ENCODE measurements around the gene CCDC39.
"Not testable (repeated sequence)": the region's sequence is repeated elsewhere in the genome, so short reads cannot be mapped to it uniquely, and the experiment has no call there.

CCDC39 gene

DNA sequence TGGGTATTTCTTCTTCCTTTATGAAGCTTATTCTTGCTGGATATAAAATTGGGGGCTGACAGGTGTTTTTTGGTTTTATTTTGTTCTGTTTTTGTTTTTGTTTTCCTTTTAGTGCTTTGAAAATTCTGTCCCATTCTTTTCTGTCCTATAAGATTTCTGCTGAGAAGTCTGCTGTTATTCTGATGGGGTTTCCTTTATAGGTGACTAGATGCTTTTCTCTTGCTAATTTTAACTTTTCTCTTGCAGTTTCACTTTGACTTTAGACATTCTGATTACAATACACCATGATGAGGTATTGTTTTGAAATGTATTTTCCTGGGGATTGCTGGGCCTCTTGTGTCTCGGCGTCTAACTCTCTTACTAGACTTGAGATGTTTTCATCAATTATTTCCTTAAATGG lies 54.6 kb downstream of the CCDC39 start:
- DNase-seq (ENCODE audit: low read depth in 2 of 2): no peak

DNA sequence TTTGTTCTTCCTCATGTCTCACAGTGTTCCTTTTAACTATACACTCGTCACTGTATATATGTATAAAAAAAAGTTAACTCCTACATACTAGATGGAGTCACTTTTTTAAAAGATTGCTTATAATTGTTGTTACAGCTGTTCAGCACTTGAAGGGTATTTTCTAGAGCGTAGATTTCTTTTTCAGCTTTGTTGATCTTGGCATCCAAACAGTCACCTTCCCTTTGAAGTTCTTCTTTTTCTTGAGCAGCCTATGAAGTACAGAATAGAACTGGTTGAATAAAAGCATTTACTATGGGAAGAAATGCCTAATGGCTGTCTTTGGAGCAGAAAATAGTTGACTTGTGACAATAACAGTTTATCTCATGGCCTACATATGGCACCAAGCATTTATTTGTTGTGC lies 59.6 kb downstream of the CCDC39 start:
- no peak for DNase-seq (ENCODE audit: low read depth in 2 of 2)

- DNase-seq (ENCODE audit: low read depth in 2 of 2): not testable (repeated sequence)
Measured at GRCh38 chr3:180618563-180618962, 60.7 kb downstream of the CCDC39 start.

DNA sequence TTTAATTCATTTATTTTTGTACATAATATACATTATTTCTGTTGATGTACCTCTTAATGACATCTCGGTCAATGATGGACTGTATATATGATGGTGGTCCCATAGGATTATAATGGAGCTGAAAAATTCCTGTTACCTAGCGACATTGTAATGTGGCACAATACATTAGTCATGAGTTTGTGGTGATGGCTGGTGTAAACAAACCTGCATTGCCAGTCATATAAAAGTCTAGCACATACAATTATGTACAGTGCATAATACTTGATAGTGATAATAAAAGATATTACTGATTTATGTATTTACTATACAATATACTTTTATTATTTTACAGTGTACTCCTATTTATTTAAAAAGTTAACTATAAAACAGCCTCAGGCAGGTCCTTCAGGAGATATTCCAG lies 62.2 kb downstream of the CCDC39 start:
- no peak for DNase-seq (ENCODE audit: low read depth in 2 of 2)

GRCh38 chr3:180615954-180616353 lies 63.3 kb downstream of the CCDC39 start:
- DNase-seq (ENCODE audit: low read depth in 2 of 2): no peak

- no peak for DNase-seq (ENCODE audit: low read depth in 2 of 2)
Measured at GRCh38 chr3:180612364-180612763, 66.9 kb downstream of the CCDC39 start.

DNA sequence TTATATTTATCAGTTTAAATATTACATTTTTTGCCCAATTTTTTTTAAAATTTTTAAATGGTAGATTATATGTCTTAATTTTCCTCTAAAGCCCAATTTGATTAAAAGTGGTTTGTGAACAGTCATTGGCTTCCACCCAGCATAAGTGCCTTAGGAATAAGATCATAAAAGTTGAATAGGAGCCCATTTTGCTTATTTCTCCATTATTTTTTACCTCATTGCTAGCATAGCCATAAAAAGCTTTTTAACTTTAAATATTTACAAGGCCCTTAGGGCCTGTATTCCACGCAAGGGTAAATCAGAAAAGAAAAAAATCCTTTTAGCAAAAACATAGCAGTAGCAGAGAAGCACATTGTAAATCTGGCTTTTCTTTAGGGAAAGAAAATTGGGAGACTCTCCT lies 68.3 kb downstream of the CCDC39 start:
- no peak for DNase-seq (ENCODE audit: low read depth in 2 of 2)

DNA sequence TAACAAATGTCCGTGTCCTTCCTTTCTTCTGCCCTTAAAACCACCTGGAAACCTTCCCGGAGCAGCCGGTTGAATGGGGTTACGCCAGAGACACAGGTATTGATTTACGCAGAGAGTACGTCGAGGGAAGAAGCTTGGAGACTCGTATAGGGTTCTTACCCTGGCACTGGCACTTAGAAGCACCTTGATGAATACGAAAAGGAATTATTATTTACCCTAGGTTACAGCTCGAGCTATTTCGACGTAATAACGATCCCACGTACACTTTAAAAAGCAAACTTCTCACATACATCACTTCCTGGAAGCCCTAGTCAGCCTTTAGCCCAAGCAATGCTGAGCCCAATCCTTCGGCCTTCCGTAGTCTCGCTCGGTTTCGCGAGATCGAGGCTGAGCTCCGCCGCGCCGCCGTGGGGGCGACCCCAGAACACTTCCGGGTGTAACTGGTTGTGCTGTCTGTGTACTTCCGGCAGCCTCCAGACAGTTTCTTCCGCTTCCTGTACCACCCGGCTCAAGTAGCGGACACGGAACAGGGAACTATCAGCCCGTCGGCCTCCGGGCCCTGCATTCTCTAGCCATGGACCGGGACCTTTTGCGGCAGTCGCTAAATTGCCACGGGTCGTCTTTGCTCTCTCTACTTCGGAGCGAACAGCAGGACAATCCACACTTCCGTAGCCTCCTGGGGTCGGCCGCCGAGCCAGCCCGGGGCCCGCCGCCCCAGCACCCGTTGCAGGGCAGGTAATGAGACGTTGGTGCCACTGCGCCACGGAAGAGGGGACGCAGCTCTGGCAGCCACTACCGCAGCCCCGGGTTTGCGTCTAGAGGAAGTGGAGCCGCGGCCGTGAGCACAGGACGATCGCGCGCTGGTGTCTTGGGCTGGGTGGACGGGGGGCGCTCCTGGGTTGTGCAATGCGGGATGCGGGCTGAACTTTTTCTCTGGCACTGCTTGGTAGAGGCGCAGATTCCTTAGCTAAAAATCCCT lies 77.3 kb downstream of the CCDC39 start, which contains the start of gene TTC14:
Gene TTC14, plus strand, starts transcription at position 476 of the 979 bp plus-strand sequence. Its CDS starts 99 bp downstream, at position 575.
- peak; percentile 83 to 90 for DNase-seq (ENCODE audit: low read depth in 2 of 2)

GRCh38 chr3:180600473-180600872 lies 78.8 kb downstream of the CCDC39 start:
- no peak for DNase-seq (ENCODE audit: low read depth in 2 of 2)

DNA sequence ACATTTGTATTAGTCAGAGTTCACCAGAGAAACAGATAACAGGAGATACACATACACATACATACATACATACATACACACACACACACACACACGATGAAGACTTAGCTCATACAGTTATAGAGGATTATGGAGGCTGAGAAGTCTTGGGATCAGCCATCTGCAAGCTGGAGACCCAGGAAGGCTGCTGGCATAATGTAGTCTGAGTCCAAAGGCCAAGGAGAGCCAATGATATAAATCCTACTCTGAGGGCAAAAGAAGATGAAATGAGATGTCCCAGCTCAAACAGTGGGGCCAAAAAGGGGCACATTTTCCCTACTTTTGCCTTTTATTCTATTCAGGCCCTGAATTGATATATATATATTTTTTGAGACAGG lies 83.7 kb downstream of the CCDC39 start:
- DNase-seq (ENCODE audit: low read depth in 2 of 2): no peak

- DNase-seq (ENCODE audit: low read depth in 2 of 2): no peak
Measured at GRCh38 chr3:180594631-180595558, 84.4 kb downstream of the CCDC39 start.

GRCh38 chr3:180593631-180594030 lies 85.7 kb downstream of the CCDC39 start:
- DNase-seq (ENCODE audit: low read depth in 2 of 2): not testable (repeated sequence)

DNA sequence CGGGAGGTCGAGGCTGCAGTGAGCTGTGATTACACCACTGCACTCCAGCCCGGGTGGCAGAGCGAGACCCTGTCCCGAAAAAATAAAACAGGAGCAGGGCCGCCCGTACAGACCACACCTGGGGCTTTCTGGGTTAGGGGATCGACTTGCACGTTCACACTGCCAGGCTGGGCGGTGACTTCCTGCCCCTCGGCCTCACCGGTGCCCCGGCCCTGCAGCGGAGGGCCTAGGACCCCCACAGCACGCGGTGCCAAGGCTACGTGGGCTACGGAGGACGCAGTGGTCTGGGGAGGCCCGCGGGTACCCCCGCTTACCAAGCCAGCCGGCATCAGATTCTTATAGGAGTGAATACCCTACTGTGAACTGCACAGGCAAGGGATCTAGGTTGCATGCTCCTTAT lies 88.9 kb downstream of the CCDC39 start:
- DNase-seq (ENCODE audit: low read depth in 2 of 2): no peak

GRCh38 chr3:180580934-180581333 lies 98.4 kb downstream of the CCDC39 start:
- DNase-seq (ENCODE audit: low read depth in 2 of 2): no peak

GRCh38 chr3:180575571-180575970 lies 103.7 kb downstream of the CCDC39 start:
- DNase-seq (ENCODE audit: low read depth in 2 of 2): no peak

DNA sequence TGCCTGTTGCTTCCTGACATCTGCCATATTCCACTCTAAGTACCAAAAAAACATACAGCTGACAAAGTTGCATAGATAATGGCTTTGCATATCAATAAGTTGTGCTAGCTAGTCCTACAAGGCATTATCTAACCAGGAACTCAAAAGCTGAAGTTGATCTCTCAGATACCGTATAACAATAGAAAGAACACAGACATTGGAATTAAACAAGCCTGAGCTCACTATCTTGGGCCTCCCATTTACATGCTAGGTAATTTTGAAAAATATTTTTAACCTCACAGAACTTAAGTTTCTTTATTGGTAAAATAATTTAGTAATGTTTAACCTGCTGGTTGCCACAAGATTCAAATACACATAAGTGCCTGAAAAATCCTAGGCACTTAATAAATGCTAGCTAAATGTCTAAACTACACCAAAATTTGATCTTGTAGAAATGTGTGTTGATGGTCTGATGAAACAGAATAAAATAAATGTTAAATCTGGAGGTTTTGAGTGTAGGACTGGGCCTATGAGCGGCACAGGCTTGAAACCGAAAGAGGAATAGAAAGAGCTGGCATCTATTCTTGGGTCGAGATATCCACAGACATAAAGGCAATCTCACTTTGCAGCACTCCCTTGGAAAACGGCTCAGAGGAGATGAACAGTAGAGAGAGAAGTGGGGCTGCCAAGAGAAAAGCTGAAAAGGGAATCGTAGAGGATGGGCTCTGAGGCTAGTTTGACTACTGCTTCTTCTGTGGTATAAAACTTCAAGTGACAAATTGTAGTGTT lies 107.3 kb downstream of the CCDC39 start:
- DNase-seq (ENCODE audit: low read depth in 2 of 2): no peak

GRCh38 chr3:180570238-180570637 lies 109.1 kb downstream of the CCDC39 start:
- no peak for DNase-seq (ENCODE audit: low read depth in 2 of 2)

DNA sequence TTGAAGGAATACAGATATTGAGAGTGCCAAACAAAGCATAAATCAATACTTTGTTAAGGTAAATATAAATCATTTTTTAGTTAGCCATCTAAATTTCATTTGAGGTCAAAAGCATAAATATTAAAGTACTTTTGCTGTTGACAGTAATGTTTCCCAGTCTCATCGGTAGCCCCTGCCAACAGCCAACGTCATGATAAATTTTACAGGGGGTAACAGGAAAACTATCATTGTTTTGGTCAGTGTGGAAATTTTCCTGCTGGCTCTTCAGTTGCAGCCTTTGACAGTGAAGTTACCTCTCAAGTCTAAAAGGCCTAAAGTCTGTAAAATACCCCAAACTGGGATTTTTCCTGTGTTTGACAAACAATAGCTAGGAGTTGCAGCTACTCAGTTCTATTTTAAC lies 114.6 kb downstream of the CCDC39 start:
- DNase-seq (ENCODE audit: low read depth in 2 of 2): no peak
